Stomach (tissue), 9 donors: ENCODE results near the gene IGSF21. TPM values are rescaled to one million over a fixed set of nuclear protein-coding genes. Genes with fewer than 3 reads are reported as not detected.

Experiments
- DNase-seq, 2 donors: peaks; one replicate each; pipeline versions ENCODE4 v3.0.0 to v3.0.0-alpha.2; 2013 to 2019
- H3K27ac ChIP-seq, 5 donors: fragments of 200-600 bp in 4 of 5; sonication (generic) in 4 of 5; one replicate each; pipeline ENCODE4 v1.5.1; 2013 to 2019; ENCODE audit warnings: mild to moderate bottlenecking in 1 of 5, moderate library complexity in 1 of 5
- H3K27me3 ChIP-seq, 3 donors: fragments of 200-600 bp; sonication (generic); one replicate each; pipeline ENCODE4 v1.5.1; 2017 to 2019; ENCODE audit warnings: mixed run types in 1 of 3
- H3K36me3 ChIP-seq, 4 donors: fragments of 200-600 bp; sonication (generic); 1 replicate in 3 of 4; 2 replicates in 1 of 4; pipeline ENCODE4 v1.5.1; 2016 to 2019
- H3K4me1 ChIP-seq, 4 donors: fragments of 200-600 bp; sonication (generic); one replicate each; pipeline ENCODE4 v1.5.1; 2016 to 2019
- H3K4me3 ChIP-seq, 4 donors: fragments of 200-600 bp; sonication (generic) in 3 of 4; one replicate each; pipeline ENCODE4 v1.5.1; 2016 to 2019; ENCODE audit warnings: mild to moderate bottlenecking in 1 of 4
- H3K9me3 ChIP-seq, 4 donors: fragments of 200-600 bp; sonication (generic); one replicate each; pipeline ENCODE4 v1.5.1; 2016 to 2019
- CTCF ChIP-seq, 7 experiments: fragments of 450-650 bp in 4 of 7; fragments of 200-600 bp in 3 of 7; sonication (generic) in 3 of 7; IDR thresholded peaks; one replicate each; pipeline ENCODE4 v1.5.1; 2016 to 2019; ENCODE audit warnings: antibody characterized with exemption in 7 of 7, control low read depth in 2 of 7, mild to moderate bottlenecking in 1 of 7
- EP300 ChIP-seq: sonication (generic); formaldehyde crosslinking; IDR thresholded peaks from one replicate; pipeline ENCODE4 v1.6.1; 2017; ENCODE audit warnings: antibody characterized with exemption
- POLR2A ChIP-seq, 4 donors: fragments of 450-650 bp; IDR thresholded peaks; one replicate each; pipeline ENCODE4 v1.6.1; 2016; ENCODE audit warnings: antibody characterized with exemption in 4 of 4, control low read depth in 2 of 4, mild to moderate bottlenecking in 1 of 4, moderate library complexity in 1 of 4
- POLR2AphosphoS5 ChIP-seq, 3 donors: sonication (generic); formaldehyde crosslinking; IDR thresholded peaks; one replicate each; pipeline ENCODE4 v1.6.1; 2016; ENCODE audit warnings: antibody characterized with exemption in 3 of 3
- WGBS, 5 donors: extraction: QIAGEN DNeasy Blood & Tissue Kit in 3 of 5; methylation state at CpG; one replicate each; pipeline versions ENCODE4 v1.1.5 to v1.1.7; 2013 to 2018; 5-methylcytosine and 5-hydroxymethylcytosine counted together
- intact Hi-C: fragments of 100-400 bp; cut with DNase I; formaldehyde crosslinking; loops from one replicate; pipeline ENCODE4 v1.15.1; 2023; ENCODE audit warnings: low total_unique reads
- polyA plus RNA-seq, 3 donors: library from polyadenylated mRNA; stranded (reverse); fragments of 200-250 nt; gene quantifications; one replicate each; pipeline ENCODE4 v1.2.3, GENCODE V29; 2013
- total RNA-seq, 5 donors: library from RNA; depleted of rRNA; stranded (reverse); fragments of >200 nt; gene quantifications; one replicate each; pipeline versions ENCODE4 v1.1.0 to v1.2.3, GENCODE V29; 2014 to 2016
- donor health status: healthy with polysubstance abuse.
- donor health status: Bipolar disorder and iron deficiency.
- donor health status: healthy.

The IGSF21 gene
- total and polyA plus RNA-seq, 8 donors = 0.25 to 2.0 (median 1.1) TPM; not detected in 3

DNA sequence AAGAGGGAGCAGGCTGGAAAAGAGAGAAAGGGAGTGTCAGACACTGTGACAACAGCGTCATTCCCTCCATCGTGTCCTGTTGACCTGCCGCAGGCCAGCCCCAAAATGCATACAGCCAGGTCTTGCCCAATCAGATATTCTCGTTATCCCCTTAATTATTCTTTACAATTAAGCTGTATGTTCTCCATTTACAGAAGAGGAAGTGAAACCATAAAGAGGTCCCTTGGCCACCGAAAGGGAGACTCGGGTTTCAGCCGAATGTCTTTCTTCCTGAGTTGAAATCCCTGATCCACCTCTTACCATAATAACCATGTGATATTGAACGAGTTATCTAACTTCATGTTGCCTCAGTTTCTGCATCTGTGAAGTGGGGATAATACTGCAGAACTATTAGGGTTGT lies 70.5 kb downstream of the IGSF21 start:
- Histone ChIP-seq H3K27me3 (peaks cover 0 to 71% (median 43%) of the 10 kb centered on the region in 3 donors), H3K4me3 (no peak overlapping the region), H3K9me3 (no peaks in the 10 kb centered on the region), H3K4me1 (peaks cover 0 to 6% (median 3%) of the 10 kb centered on the region in 4 donors), H3K27ac (no peak overlapping the region), H3K36me3 (no peaks in the 10 kb centered on the region)
- 27 to 41% (median 33%) methylated on average over 8 of the region's 8 CpGs for WGBS, 5 donors
- intact Hi-C loops = no loop called here
- no peak for DNase-seq
- TF ChIP-seq EP300 (no peak), POLR2A (IDR thresholded peaks at IDR 0.05) (no peak), POLR2AphosphoS5 (IDR thresholded peaks at IDR 0.05) (no peak), CTCF (IDR thresholded peaks at IDR 0.05) (no peak)

- intact Hi-C loops = no loop called here
- Histone ChIP-seq H3K4me1 (peaks cover 0 to 6% (median 3%) of the 10 kb centered on the region in 4 donors), H3K9me3 (no peaks in the 10 kb centered on the region), H3K4me3 (no peak overlapping the region), H3K27me3 (peaks cover 0 to 77% (median 44%) of the 10 kb centered on the region in 3 donors), H3K27ac (no peak overlapping the region), H3K36me3 (no peaks in the 10 kb centered on the region)
- no peak for DNase-seq
- TF ChIP-seq EP300 = no peak
- no peak for TF ChIP-seq CTCF (IDR thresholded peaks at IDR 0.05)
- TF ChIP-seq POLR2A (IDR thresholded peaks at IDR 0.05) = no peak
- no peak for TF ChIP-seq POLR2AphosphoS5 (IDR thresholded peaks at IDR 0.05)
- 70 to 77% (median 73%) methylated on average over 7 of the region's 7 CpGs for WGBS, 5 donors
Measured at GRCh38 chr1:18179009-18179408, 71.4 kb downstream of the IGSF21 start.

GRCh38 chr1:18182398-18183160 lies 75.0 kb downstream of the IGSF21 start:
- Histone ChIP-seq H3K27me3 (peaks cover 0 to 84% (median 25%) of the 10 kb centered on the region in 3 donors), H3K27ac (no peak overlapping the region), H3K36me3 (no peaks in the 10 kb centered on the region), H3K4me1 (no peaks in the 10 kb centered on the region), H3K9me3 (no peaks in the 10 kb centered on the region), H3K4me3 (no peak overlapping the region)
- TF ChIP-seq POLR2AphosphoS5 (IDR thresholded peaks at IDR 0.05) (no peak), CTCF (IDR thresholded peaks at IDR 0.05) (no peak), EP300 (no peak), POLR2A (IDR thresholded peaks at IDR 0.05) (no peak)
- WGBS, 5 donors = 42 to 58% (median 51%) methylated on average over 13 of the region's 13 CpGs
- no peak for DNase-seq
- intact Hi-C loops = no loop called here

- Histone ChIP-seq H3K27ac (no peak overlapping the region), H3K36me3 (no peaks in the 10 kb centered on the region), H3K9me3 (no peaks in the 10 kb centered on the region), H3K4me1 (no peaks in the 10 kb centered on the region), H3K27me3 (peaks cover 0 to 76% (median 24%) of the 10 kb centered on the region in 3 donors), H3K4me3 (no peak overlapping the region)
- DNase-seq = no peak
- intact Hi-C loops = no loop called here
- 69 to 82% (median 78%) methylated on average over 5 to 7 of the region's 7 CpGs for WGBS, 5 donors
- TF ChIP-seq POLR2A (IDR thresholded peaks at IDR 0.05) = no peak
- no peak for TF ChIP-seq POLR2AphosphoS5 (IDR thresholded peaks at IDR 0.05)
- TF ChIP-seq CTCF (IDR thresholded peaks at IDR 0.05) = no peak
- TF ChIP-seq EP300 = no peak
Measured at GRCh38 chr1:18183533-18183932, 75.9 kb downstream of the IGSF21 start.
